HL-60 (cell line): ENCODE data around the gene NOBOX.

ENCODE experiments used
- DNase-seq, 2 experiments: peaks; one replicate each; pipeline ENCODE4 v3.0.0-alpha.2; 2010 to 2020; ENCODE audit warnings: low read depth in 1 of 2, low spot score in 1 of 2
- H3K27ac ChIP-seq: fragments of 250-450 bp; sonication (Bioruptor Pico); replicated peaks from 2 replicates; pipeline ENCODE4 v1.5.1; 2020; ENCODE audit warnings: mild to moderate bottlenecking, moderate library complexity
- H3K27me3 ChIP-seq: fragments of 250-450 bp; sonication (Bioruptor Pico); 2 replicates; pipeline ENCODE4 v1.5.1; 2021; ENCODE audit warnings: mild to moderate bottlenecking, moderate library complexity; ENCODE audit not compliant: insufficient read depth, poor library complexity, severe bottlenecking
- H3K4me3 ChIP-seq: replicated peaks from 2 replicates; pipeline ENCODE4 v1.5.1; 2011; ENCODE audit warnings: mild to moderate bottlenecking, control low read depth, low read length; ENCODE audit not compliant: insufficient read depth
- CTCF ChIP-seq: IDR thresholded peaks from one replicate; pipeline ENCODE4 v1.5.1; 2011; ENCODE audit warnings: low read length, control low read depth, inconsistent platforms; ENCODE audit not compliant: insufficient read depth
- GABPA ChIP-seq: IDR thresholded peaks from 2 replicates; pipeline ENCODE4 v1.6.1; 2012; ENCODE audit warnings: low read depth
- POLR2AphosphoS5 ChIP-seq: IDR thresholded peaks from 2 replicates; pipeline ENCODE4 v1.6.1; 2012; ENCODE audit warnings: low read depth
- REST ChIP-seq: IDR thresholded peaks from 2 replicates; pipeline ENCODE4 v1.6.1; 2012; ENCODE audit warnings: low read depth; ENCODE audit not compliant: insufficient replicate concordance
- SPI1 ChIP-seq: IDR thresholded peaks from 2 replicates; pipeline ENCODE4 v1.6.1; 2012; ENCODE audit warnings: low read depth, mild to moderate bottlenecking, borderline replicate concordance
- long read RNA-seq: library from polyadenylated mRNA; unstranded; transcript quantifications from one replicate; pipeline ENCODE4 v2.0.0, GENCODE V29; 2020

The NOBOX gene
- long read RNA-seq: 0 reads

GRCh38 chr7:144403649-144404061 is at the start of gene NOBOX:
Gene NOBOX (minus strand): TSS chr7:144403693.
- H3K27me3 ChIP-seq: no peaks in the 10 kb centered on the region
- no peak within 1 kb of the TSS for H3K4me3 ChIP-seq
- TF ChIP-seq GABPA: no peak
- no peak for TF ChIP-seq POLR2AphosphoS5
- no peak for TF ChIP-seq CTCF
- no peak for TF ChIP-seq SPI1
- TF ChIP-seq REST: no peak
- no peak for DNase-seq
- no peak within 1 kb of the TSS for H3K27ac ChIP-seq

- Histone ChIP-seq H3K4me3 (no peak overlapping the region), H3K27ac (no peak overlapping the region), H3K27me3 (peaks cover 2% of the 10 kb centered on the region)
- TF ChIP-seq REST (no peak), POLR2AphosphoS5 (no peak), CTCF (no peak), SPI1 (no peak), GABPA (no peak)
- no peak for DNase-seq
Measured at GRCh38 chr7:144452064-144452463, 48.6 kb upstream of the NOBOX start.

GRCh38 chr7:144445590-144445989 is 42.1 kb upstream of the NOBOX start:
- Histone ChIP-seq H3K27me3 (no peaks in the 10 kb centered on the region), H3K27ac (no peak overlapping the region), H3K4me3 (no peak overlapping the region)
- no peak for DNase-seq
- TF ChIP-seq POLR2AphosphoS5 (no peak), SPI1 (no peak)

- no peak overlapping the region for H3K27ac ChIP-seq
- no peak overlapping the region for H3K4me3 ChIP-seq
- no peaks in the 10 kb centered on the region for H3K27me3 ChIP-seq
- TF ChIP-seq REST (no peak), POLR2AphosphoS5 (no peak), SPI1 (no peak)
- DNase-seq: no peak
Measured at GRCh38 chr7:144439717-144440205, 36.3 kb upstream of the NOBOX start.
